ENCODE measurements around the gene TMEM190.

- TF ChIP-seq CTCF (conservative IDR thresholded peaks at IDR 0.05) (no peak), EZH2 (IDR thresholded peaks at IDR 0.05; ENCODE audit: low read depth) (no peak)
These were observed 15.3 kb downstream of the TMEM190 start for GRCh38 chr19:55391702-55392615.

All from PC-9 (cell line).